ENCODE measurements around the gene MYH3.

The MYH3 gene

GRCh38 chr17:10664571-10664970, 7.5 kb upstream of the MYH3 start:
- H3K27ac ChIP-seq (ENCODE audit: low read depth, low read length, poor library complexity, severe bottlenecking), result no peak overlapping the region
- no peak overlapping the region for H3K9ac ChIP-seq (ENCODE audit: low read length)
- H3K9me2 ChIP-seq (ENCODE audit: low read depth, low read length), result no peaks in the 10 kb centered on the region
- no peaks in the 10 kb centered on the region for H3K27me3 ChIP-seq (ENCODE audit: insufficient read depth, low read length)
- no peaks in the 10 kb centered on the region for H3F3A ChIP-seq (ENCODE audit: insufficient read depth, low read length)
- H3K4me2 ChIP-seq (ENCODE audit: low read length), result no peak overlapping the region
- H3K4me3 ChIP-seq (ENCODE audit: low read depth, low read length, poor library complexity, severe bottlenecking), result no peak overlapping the region
- H3K4me1 ChIP-seq (ENCODE audit: insufficient read depth, low read length, severe bottlenecking), result no peaks in the 10 kb centered on the region
- no peak for TF ChIP-seq EZH2 (IDR thresholded peaks at IDR 0.05; ENCODE audit: borderline replicate concordance, low read length)
- TF ChIP-seq CTCF (IDR thresholded peaks at IDR 0.05; ENCODE audit: low read length), result no peak
- no peaks in the 10 kb centered on the region for H3K79me2 ChIP-seq (ENCODE audit: insufficient read depth, low read length)
- H4K20me1 ChIP-seq (ENCODE audit: insufficient read depth, low read length), result no peaks in the 10 kb centered on the region
- H2AFZ ChIP-seq (ENCODE audit: low read length), result no peak overlapping the region
- no peaks in the 10 kb centered on the region for H3K9me3 ChIP-seq (ENCODE audit: low read length)
- no peaks in the 10 kb centered on the region for H3K36me3 ChIP-seq (ENCODE audit: insufficient read depth, low read length)

- no peaks in the 10 kb centered on the region for H3K27me3 ChIP-seq (ENCODE audit: insufficient read depth, low read length)
- H3F3A ChIP-seq (ENCODE audit: insufficient read depth, low read length), result no peaks in the 10 kb centered on the region
- no peaks in the 10 kb centered on the region for H3K36me3 ChIP-seq (ENCODE audit: insufficient read depth, low read length)
- no peak overlapping the region for H3K27ac ChIP-seq (ENCODE audit: low read depth, low read length, poor library complexity, severe bottlenecking)
- no peak overlapping the region for H3K4me3 ChIP-seq (ENCODE audit: low read depth, low read length, poor library complexity, severe bottlenecking)
- no peaks in the 10 kb centered on the region for H3K9me2 ChIP-seq (ENCODE audit: low read depth, low read length)
- no peaks in the 10 kb centered on the region for H4K20me1 ChIP-seq (ENCODE audit: insufficient read depth, low read length)
- no peaks in the 10 kb centered on the region for H3K9me3 ChIP-seq (ENCODE audit: low read length)
- TF ChIP-seq CTCF (IDR thresholded peaks at IDR 0.05; ENCODE audit: low read length) (no peak), EZH2 (IDR thresholded peaks at IDR 0.05; ENCODE audit: borderline replicate concordance, low read length) (no peak)
- H3K79me2 ChIP-seq (ENCODE audit: insufficient read depth, low read length), result no peaks in the 10 kb centered on the region
- no peak overlapping the region for H2AFZ ChIP-seq (ENCODE audit: low read length)
- H3K9ac ChIP-seq (ENCODE audit: low read length), result no peak overlapping the region
- no peaks in the 10 kb centered on the region for H3K4me1 ChIP-seq (ENCODE audit: insufficient read depth, low read length, severe bottlenecking)
- no peak overlapping the region for H3K4me2 ChIP-seq (ENCODE audit: low read length)
Observed at GRCh38 chr17:10663231-10663630, 6.1 kb upstream of the MYH3 start.

- no peaks in the 10 kb centered on the region for H3K79me2 ChIP-seq (ENCODE audit: insufficient read depth, low read length)
- no peak overlapping the region for H3K4me2 ChIP-seq (ENCODE audit: low read length)
- H3K4me1 ChIP-seq (ENCODE audit: insufficient read depth, low read length, severe bottlenecking), result no peaks in the 10 kb centered on the region
- no peaks in the 10 kb centered on the region for H3F3A ChIP-seq (ENCODE audit: insufficient read depth, low read length)
- H3K9ac ChIP-seq (ENCODE audit: low read length), result no peak overlapping the region
- H3K9me3 ChIP-seq (ENCODE audit: low read length), result no peaks in the 10 kb centered on the region
- H2AFZ ChIP-seq (ENCODE audit: low read length), result no peak overlapping the region
- no peaks in the 10 kb centered on the region for H3K9me2 ChIP-seq (ENCODE audit: low read depth, low read length)
- no peak overlapping the region for H3K27ac ChIP-seq (ENCODE audit: low read depth, low read length, poor library complexity, severe bottlenecking)
- no peaks in the 10 kb centered on the region for H4K20me1 ChIP-seq (ENCODE audit: insufficient read depth, low read length)
- TF ChIP-seq CTCF (IDR thresholded peaks at IDR 0.05; ENCODE audit: low read length) (no peak), EZH2 (IDR thresholded peaks at IDR 0.05; ENCODE audit: borderline replicate concordance, low read length) (no peak)
- no peaks in the 10 kb centered on the region for H3K27me3 ChIP-seq (ENCODE audit: insufficient read depth, low read length)
- no peaks in the 10 kb centered on the region for H3K36me3 ChIP-seq (ENCODE audit: insufficient read depth, low read length)
- H3K4me3 ChIP-seq (ENCODE audit: low read depth, low read length, poor library complexity, severe bottlenecking), result no peak overlapping the region
Observed at GRCh38 chr17:10661437-10661836, 4.3 kb upstream of the MYH3 start.

Measured in OCI-LY1 (cell line).